ENCODE data around the gene POM121C.
"Not testable (repeated sequence)": the region's sequence is repeated elsewhere in the genome, so short reads cannot be mapped to it uniquely, and the experiment has no call there.

POM121C gene

GRCh38 chr7:75485979-75486643, at the start of gene POM121C:
TSS of gene POM121C (minus strand) at chr7:75486299. CDS start at chr7:75441496, 44,803 bp downstream.
- DNase-seq: peak; percentile 73 to 74

- no peak for DNase-seq
Measured at GRCh38 chr7:75534727-75535307, 48.7 kb upstream of the POM121C start.

- no peak for DNase-seq
Measured at GRCh38 chr7:75533926-75534325, 47.8 kb upstream of the POM121C start.

- no peak for DNase-seq
Measured at GRCh38 chr7:75532639-75533038, 46.5 kb upstream of the POM121C start.

- no peak for DNase-seq
Measured at GRCh38 chr7:75531359-75531821, 45.3 kb upstream of the POM121C start.

GRCh38 chr7:75527224-75527722, 41.2 kb upstream of the POM121C start:
- DNase-seq: not testable (repeated sequence)

- not testable (repeated sequence) for DNase-seq
Measured at GRCh38 chr7:75521727-75522126, 35.6 kb upstream of the POM121C start.

- DNase-seq: not testable (repeated sequence)
Measured at GRCh38 chr7:75518842-75519241, 32.7 kb upstream of the POM121C start.

- not testable (repeated sequence) for DNase-seq
Measured at GRCh38 chr7:75509033-75509432, 22.9 kb upstream of the POM121C start.

GRCh38 chr7:75492020-75492419, 5.9 kb upstream of the POM121C start, which contains the start of gene SPDYE5:
TSS of gene SPDYE5 (plus strand) at chr7:75492320. CDS start at chr7:75494048, 1,728 bp downstream.
- DNase-seq: not testable (repeated sequence)

GRCh38 chr7:75485355-75485978, 632 bp downstream of the POM121C start:
- not testable (repeated sequence) for DNase-seq

- DNase-seq: not testable (repeated sequence)
Measured at GRCh38 chr7:75480313-75480712, 5.8 kb downstream of the POM121C start.

- DNase-seq: not testable (repeated sequence)
Measured at GRCh38 chr7:75477457-75477856, 8.6 kb downstream of the POM121C start.

GRCh38 chr7:75470166-75470565, 15.9 kb downstream of the POM121C start:
- not testable (repeated sequence) for DNase-seq

GRCh38 chr7:75460541-75460940, 25.6 kb downstream of the POM121C start:
- DNase-seq: not testable (repeated sequence)

GRCh38 chr7:75458034-75458433, 28.1 kb downstream of the POM121C start:
- not testable (repeated sequence) for DNase-seq

- DNase-seq: not testable (repeated sequence)
Measured at GRCh38 chr7:75456403-75456802, 29.7 kb downstream of the POM121C start.

- not testable (repeated sequence) for DNase-seq
Measured at GRCh38 chr7:75452494-75452955, 33.6 kb downstream of the POM121C start.

- DNase-seq: not testable (repeated sequence)
Measured at GRCh38 chr7:75449946-75450345, 36.2 kb downstream of the POM121C start.

- DNase-seq: not testable (repeated sequence)
Measured at GRCh38 chr7:75442465-75443111, 43.5 kb downstream of the POM121C start.

GRCh38 chr7:75442101-75442464, 44.0 kb downstream of the POM121C start:
- DNase-seq: not testable (repeated sequence)

- not testable (repeated sequence) for DNase-seq
Measured at GRCh38 chr7:75439000-75439399, 47.1 kb downstream of the POM121C start.

GRCh38 chr7:75423481-75423880, 62.6 kb downstream of the POM121C start:
- DNase-seq: not testable (repeated sequence)

All from cerebellar nuclear complex (tissue), 1 donor.